Umbilical cord (tissue), 2 donors: Measurements from ENCODE around the gene DSC1. TPM values are rescaled to one million over a fixed set of nuclear protein-coding genes. Genes with fewer than 3 reads are reported as not detected.
"Not testable (repeated sequence)": the region's sequence is repeated elsewhere in the genome, so short reads cannot be mapped to it uniquely, and the experiment has no call there.

Experiments used
- DNase-seq: peaks from one replicate; pipeline ENCODE4 v3.0.0-alpha.2; 2015; ENCODE audit warnings: low spot score
- total RNA-seq: library from RNA; depleted of rRNA; stranded (reverse); fragments of >200 nt; gene quantifications from one replicate; pipeline ENCODE4 v1.2.3, GENCODE V29; 2014; ENCODE audit warnings: low replicate concordance; ENCODE audit not compliant: insufficient read depth

DSC1 gene, protein sequence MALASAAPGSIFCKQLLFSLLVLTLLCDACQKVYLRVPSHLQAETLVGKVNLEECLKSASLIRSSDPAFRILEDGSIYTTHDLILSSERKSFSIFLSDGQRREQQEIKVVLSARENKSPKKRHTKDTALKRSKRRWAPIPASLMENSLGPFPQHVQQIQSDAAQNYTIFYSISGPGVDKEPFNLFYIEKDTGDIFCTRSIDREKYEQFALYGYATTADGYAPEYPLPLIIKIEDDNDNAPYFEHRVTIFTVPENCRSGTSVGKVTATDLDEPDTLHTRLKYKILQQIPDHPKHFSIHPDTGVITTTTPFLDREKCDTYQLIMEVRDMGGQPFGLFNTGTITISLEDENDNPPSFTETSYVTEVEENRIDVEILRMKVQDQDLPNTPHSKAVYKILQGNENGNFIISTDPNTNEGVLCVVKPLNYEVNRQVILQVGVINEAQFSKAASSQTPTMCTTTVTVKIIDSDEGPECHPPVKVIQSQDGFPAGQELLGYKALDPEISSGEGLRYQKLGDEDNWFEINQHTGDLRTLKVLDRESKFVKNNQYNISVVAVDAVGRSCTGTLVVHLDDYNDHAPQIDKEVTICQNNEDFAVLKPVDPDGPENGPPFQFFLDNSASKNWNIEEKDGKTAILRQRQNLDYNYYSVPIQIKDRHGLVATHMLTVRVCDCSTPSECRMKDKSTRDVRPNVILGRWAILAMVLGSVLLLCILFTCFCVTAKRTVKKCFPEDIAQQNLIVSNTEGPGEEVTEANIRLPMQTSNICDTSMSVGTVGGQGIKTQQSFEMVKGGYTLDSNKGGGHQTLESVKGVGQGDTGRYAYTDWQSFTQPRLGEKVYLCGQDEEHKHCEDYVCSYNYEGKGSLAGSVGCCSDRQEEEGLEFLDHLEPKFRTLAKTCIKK
- total RNA-seq: 19.3 TPM

- no peak for DNase-seq
These were observed at the start of gene DSC1 for GRCh38 chr18:31162825-31163435. Gene DSC1, minus strand, starts transcription at chr18:31162856. Its CDS starts 262 bp downstream, at chr18:31162594.

GRCh38 chr18:31211047-31211446 lies 48.4 kb upstream of the DSC1 start:
- DNase-seq: no peak

GRCh38 chr18:31209041-31209440 lies 46.4 kb upstream of the DSC1 start:
- DNase-seq: no peak

GRCh38 chr18:31207391-31207790 lies 44.7 kb upstream of the DSC1 start:
- DNase-seq: no peak

DNA sequence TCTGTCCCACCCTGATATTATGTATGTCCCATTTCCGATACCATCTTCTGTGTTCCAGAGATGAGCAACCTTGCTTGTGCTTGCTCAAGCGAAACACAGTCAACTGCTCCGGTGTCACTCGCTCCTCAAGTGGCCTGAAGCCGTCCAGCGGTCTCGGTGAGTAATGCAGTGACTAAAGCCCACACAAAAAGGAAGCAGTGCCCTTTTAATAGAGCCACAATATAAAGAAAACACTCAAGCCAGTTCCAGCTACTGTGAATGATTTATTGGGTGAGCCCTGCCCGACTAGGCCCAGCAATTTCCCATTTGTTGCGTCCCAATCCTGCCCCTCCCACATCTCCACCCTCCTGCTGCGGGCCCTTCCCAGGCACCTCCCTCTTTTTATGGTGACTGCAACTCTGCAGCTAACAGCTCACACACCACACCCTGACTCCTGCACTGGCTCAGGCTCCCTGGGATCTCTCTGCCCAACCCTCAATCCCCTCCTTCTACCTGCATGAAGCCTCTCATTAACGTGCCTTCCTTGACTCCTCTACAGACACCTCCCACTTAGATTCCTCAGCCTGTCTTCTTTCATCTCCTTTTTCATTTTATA lies 44.2 kb upstream of the DSC1 start:
- DNase-seq: peak; percentile 86

DNA sequence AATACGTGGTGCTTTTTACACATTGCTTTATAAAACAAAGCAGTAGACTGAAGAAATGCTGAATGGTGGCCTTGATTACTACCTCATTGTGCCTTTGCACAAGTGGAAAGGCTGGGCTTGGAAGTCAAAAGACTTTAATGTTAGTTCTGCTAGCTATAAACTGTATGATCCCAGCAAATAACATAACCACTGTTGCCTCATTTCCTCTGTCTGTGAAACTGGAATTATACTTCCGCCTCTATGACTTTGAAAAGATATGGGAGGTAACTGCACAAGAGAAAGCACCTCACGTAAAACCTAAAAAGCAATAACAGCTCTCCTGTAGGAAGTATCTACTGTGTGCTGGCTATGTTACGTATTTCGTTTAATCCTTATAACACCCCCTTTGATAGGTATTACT lies 43.4 kb upstream of the DSC1 start:
- no peak for DNase-seq

- DNase-seq: peak; percentile 38
These were observed 42.6 kb upstream of the DSC1 start for GRCh38 chr18:31205273-31205672.

DNA sequence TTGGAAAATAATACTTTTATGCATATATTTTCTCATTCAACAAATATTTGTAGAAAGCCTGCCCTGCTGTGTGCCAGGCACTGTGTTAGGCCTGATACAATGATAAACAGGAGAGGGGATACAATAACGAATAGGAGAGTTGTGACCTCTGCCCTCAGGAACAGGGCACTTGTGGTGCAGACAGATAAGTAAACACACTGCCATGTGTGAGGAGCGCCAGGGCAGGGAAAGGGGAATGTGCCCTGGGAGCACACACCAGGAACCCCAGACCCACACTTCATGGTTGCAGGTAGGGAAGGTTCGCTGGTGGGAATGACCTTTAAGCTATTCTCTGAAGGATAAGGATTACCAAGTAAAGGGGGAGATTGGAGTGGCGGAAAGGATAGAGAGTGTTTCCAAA lies 42.2 kb upstream of the DSC1 start:
- no peak for DNase-seq

- DNase-seq: no peak
These were observed 41.5 kb upstream of the DSC1 start for GRCh38 chr18:31204166-31204565.

GRCh38 chr18:31203794-31204148 lies 41.1 kb upstream of the DSC1 start:
- DNase-seq: no peak

DNA sequence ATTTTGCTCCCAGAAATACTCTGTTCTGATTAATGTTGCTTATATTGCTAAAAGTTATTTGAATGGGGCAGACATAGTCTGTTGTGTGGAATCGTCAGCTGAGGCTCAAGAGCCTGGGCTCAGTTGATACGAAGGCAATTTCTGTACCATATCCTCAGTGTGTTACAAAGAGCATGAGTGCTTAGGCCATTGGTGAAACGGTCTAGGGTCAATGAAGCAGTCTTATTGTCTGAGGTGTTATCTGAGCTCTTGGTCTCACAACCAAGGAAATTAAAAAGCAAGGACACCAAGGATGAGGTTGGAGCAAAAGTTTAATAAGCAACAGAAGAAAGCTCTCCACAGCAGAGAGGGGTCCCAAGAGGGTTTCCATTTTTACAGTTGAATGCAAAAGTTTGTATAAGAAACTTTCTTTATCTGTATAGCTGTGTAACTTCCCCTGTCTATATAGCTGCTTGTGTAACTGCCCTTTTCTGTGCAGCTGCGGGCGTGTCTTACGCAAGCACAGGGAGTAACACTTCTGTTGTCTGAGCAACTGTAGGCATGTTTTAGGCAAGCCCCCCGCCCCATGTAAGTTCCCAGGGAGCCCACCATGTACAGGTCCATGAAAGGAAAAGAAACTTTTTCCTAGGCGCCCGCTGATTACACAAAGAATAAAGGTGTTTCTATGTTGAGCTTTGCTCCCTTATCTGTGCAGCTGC lies 40.6 kb upstream of the DSC1 start:
- DNase-seq: peak; percentile 60

GRCh38 chr18:31199190-31199769 lies 36.6 kb upstream of the DSC1 start:
- DNase-seq: peak; percentile 22

DNA sequence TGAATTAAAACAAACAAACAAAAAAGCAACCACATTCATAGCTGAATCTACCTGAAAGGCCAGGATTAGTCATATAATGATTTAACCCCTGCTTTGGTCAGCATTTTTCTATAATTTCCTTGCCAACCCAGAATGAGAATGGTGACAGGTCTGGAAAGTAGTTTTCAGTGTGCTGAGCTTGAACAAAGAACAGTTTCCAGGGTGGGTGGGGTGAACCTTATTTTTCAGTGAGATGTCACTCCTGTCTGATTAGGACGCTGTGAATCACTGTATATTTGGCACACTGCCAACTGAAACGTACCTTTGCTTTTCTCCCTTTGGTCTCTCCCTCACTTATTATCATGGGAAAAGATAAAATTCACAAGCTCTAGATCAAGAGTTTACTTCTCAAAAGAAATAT lies 35.0 kb upstream of the DSC1 start:
- DNase-seq: peak; percentile 85

GRCh38 chr18:31195063-31195462 lies 32.4 kb upstream of the DSC1 start:
- DNase-seq: no peak

DNA sequence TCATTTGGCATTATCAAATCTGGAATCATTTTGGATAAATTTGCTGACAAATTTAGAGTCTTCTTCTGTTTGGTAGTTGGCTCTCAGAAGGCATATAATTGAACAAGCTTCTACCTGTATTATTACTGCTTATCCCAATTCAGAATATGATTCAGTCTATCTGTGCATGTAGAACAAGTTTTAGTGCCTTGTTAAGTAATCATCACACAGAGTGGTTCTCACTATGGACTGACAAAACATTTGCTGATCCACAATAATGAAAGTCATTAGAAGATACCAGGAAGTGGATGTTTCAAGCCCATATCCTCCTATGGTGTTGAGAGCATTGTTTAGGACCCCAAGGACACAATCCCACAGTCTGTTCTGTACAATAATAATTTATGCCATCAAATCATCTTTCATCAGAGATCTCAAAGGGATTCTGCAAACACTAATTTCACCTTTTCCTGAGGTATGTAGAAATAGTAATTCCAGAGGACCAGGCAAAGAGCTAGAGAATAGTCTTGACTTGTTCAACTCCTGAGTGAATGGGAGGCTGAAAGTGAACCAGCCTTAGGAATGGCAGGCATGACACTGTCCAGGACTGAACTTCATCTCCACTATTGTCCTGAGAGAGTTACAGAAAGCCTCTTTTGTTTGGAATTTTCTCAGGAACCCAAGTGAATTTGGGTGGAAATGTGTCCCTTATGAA lies 29.6 kb upstream of the DSC1 start:
- DNase-seq: no peak

DNA sequence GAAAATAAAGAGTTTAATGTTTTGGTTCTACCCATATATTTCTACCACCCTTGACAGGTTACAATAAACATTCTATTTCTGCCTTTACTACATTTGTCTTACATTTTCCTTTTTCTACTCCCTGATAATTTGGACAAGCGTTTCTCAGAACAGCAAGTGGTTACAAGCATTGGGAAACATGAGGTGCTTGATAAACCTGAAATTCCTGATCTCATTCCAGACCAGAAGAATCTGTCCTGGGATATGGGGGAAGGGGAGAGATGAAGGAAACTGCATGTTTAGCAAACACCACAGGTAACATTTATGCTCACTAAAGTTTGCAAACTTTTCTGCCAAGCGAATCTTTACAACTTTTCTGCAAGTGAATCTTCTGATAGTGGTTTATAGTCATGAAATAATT lies 28.3 kb upstream of the DSC1 start:
- no peak for DNase-seq

GRCh38 chr18:31189757-31190156 lies 27.1 kb upstream of the DSC1 start:
- no peak for DNase-seq

DNA sequence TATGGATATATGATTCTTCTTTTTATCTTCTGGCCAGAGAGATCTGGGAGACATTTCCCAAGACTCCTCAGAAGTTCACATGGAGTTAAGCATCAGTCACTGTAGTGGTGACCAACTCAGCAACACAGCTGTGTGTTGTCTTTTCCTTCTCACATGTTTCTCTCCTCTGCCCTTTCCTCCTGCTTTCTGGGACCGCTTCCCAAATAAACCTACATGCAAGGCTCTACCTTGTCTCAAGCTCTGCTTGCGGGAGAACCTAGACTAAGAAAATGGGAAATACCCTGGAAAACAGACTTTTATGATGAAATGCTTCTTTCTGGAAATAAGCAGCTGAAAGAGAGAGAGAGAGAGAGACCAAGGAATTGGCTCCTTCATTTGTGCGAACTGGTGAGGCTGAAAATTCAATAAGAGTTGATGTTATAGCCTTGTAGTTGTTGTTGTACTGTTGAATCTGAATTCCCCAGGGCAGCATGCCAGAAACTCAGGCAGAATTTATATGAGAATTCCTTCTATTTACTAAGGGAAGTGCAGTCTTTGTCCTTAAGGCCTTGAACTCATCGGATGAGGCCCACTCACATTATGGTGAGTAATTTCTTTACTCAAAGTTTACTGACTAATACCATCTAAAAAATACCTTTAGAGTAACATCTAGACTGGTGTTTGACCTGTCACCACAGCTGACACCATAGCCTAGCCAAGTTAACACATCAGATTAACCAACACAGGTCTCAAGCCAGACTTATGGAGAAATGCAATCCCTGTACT lies 22.7 kb upstream of the DSC1 start:
- peak; percentile 35 for DNase-seq

DNA sequence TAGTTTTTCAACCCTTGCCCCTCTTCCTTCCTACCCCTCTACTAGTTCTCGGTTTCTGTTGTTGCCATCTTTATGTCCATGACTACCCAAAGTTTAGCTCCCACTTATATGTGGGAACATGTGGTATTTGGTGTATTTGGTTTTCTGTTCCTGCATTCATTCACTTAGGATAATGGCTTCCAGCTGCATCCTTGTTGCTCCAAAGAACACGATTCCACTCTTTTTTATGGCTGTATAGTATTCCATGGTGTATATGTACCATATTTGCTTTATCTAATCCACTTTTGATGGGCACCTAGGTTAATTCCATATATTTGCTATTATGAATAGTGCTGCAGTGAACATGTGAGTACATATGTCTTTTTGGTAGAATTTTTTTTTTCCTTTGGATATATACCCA lies 20.6 kb upstream of the DSC1 start:
- DNase-seq: no peak

DNA sequence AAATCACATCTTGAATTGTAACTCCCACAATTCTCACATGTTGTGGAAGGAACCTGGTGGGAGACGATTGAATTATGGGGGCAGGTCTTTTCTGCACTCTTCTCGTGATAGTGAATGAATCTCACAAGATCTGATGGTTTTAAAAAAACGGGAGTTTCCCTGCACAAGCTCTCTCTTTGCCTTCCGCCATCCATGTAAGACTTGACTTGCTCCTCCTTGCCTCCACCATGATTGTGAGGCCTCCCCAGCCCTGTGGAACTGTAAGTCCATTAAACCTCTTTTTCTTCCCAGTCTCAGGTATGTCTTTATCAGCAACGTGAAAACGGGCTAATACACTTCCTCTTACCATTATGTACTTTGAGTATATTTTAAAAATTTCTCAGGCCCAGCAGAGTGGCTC lies 14.7 kb upstream of the DSC1 start:
- not testable (repeated sequence) for DNase-seq
